ENCODE results near the gene RCOR2. TPM values are rescaled to one million over a fixed set of nuclear protein-coding genes. Genes with fewer than 3 reads are reported as not detected.

RCOR2 gene
- total and polyA plus RNA-seq, 2 of the 13 experiments (the other 11 are each of a cell fraction or from before 2014, with no cell fraction given), result 8.3 to 8.5 TPM

DNA sequence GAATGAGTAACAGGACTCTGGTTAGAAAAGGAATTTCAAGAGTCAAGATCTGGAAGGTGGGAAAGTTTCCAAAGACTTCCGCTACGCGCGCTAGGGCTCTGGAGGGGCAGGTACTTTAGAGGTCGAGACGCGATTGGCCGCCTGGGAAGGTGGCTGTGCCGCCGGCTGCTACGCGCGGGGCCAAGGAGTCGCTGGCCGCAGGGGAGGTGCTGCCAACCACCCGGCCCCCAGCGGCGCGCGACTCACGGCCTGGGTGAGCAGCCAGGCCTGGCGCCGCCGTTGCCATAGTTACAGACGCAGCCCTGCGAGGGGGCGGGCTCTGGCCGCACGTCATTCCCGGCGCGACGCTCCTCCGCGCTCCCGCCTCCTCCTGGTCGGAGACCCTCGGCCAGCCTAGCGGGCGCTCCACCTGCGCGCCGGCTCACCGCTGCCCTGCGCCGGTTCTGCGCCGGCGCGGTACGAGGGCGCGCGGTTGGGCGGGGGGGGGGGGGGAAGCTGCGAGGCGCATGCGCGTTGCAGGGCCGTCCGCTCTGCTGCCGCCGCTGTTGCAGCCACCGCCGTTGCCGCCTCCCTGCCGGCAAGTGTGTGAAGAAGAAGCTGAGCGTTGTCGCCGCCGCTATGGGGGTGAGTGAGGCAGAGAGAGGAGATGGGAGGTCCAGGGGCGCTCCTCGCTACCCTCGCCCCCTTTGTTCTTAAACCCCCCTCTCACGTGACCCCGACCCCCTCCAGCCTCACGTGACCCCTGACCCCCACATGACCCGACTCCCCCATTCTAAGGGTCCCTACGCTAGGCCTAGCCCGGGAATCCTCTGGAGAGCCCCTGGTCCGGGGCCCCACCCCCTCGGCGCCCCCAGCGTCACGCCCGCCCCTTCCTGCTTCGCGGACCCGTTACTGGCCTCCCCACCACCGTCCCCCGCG is 21.8 kb upstream of the RCOR2 start, which contains the start of gene NAA40 (continued):
- TF ChIP-seq ZBTB8A (CRISPR knock-in tag; IDR thresholded peaks at IDR 0.05; ENCODE audit: borderline replicate concordance, low read depth) (no peak), AGO2 (optimal IDR thresholded peaks at IDR 0.05; ENCODE audit: low read depth, low read length) (no peak), ZNF460 (CRISPR knock-in tag; IDR thresholded peaks at IDR 0.05; ENCODE audit: borderline replicate concordance) (no peak), HOXA3 (CRISPR knock-in tag; IDR thresholded peaks at IDR 0.05) (peak; percentile 93), SP5 (CRISPR knock-in tag; IDR thresholded peaks at IDR 0.05; ENCODE audit: borderline replicate concordance, low read depth) (peak; percentile 67), FOXK1 (CRISPR knock-in tag; IDR thresholded peaks at IDR 0.05; ENCODE audit: borderline replicate concordance, low read depth) (peak; percentile 63; the same call in 1 of the 2 replicates), ZNF276 (CRISPR knock-in tag; IDR thresholded peaks at IDR 0.05; ENCODE audit: low read depth) (no peak), THRA (CRISPR knock-in tag; IDR thresholded peaks at IDR 0.05; ENCODE audit: borderline replicate concordance) (peak; percentile 50; the same call in 1 of the 2 replicates), ZNF451 (CRISPR knock-in tag; IDR thresholded peaks at IDR 0.05) (peak; percentile 21; the same call in 1 of the 2 replicates), SMAD9 (CRISPR knock-in tag; IDR thresholded peaks at IDR 0.05) (no peak), ZNF362 (CRISPR knock-in tag; IDR thresholded peaks at IDR 0.05; ENCODE audit: borderline replicate concordance) (no peak), RXRB (CRISPR knock-in tag; IDR thresholded peaks at IDR 0.05; ENCODE audit: borderline replicate concordance) (peak; percentile 40; the same call in 1 of the 2 replicates), HIVEP1 (CRISPR knock-in tag; IDR thresholded peaks at IDR 0.05) (no peak), DRAP1 (CRISPR knock-in tag; IDR thresholded peaks at IDR 0.05) (peak; percentile 52; the same call in 1 of the 2 replicates), POLR2AphosphoS2 (IDR thresholded peaks at IDR 0.05; ENCODE audit: low read depth, low read length) (no peak), ZNF296 (CRISPR knock-in tag; conservative IDR thresholded peaks at IDR 0.05) (no peak)
- TF ChIP-seq, protein P1, sequence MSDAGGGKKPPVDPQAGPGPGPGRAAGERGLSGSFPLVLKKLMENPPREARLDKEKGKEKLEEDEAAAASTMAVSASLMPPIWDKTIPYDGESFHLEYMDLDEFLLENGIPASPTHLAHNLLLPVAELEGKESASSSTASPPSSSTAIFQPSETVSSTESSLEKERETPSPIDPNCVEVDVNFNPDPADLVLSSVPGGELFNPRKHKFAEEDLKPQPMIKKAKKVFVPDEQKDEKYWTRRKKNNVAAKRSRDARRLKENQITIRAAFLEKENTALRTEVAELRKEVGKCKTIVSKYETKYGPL (CRISPR knock-in tag; IDR thresholded peaks at IDR 0.05), result no peak
- TF ChIP-seq, protein P2, sequence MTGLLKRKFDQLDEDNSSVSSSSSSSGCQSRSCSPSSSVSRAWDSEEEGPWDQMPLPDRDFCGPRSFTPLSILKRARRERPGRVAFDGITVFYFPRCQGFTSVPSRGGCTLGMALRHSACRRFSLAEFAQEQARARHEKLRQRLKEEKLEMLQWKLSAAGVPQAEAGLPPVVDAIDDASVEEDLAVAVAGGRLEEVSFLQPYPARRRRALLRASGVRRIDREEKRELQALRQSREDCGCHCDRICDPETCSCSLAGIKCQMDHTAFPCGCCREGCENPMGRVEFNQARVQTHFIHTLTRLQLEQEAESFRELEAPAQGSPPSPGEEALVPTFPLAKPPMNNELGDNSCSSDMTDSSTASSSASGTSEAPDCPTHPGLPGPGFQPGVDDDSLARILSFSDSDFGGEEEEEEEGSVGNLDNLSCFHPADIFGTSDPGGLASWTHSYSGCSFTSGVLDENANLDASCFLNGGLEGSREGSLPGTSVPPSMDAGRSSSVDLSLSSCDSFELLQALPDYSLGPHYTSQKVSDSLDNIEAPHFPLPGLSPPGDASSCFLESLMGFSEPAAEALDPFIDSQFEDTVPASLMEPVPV (CRISPR knock-in tag; IDR thresholded peaks at IDR 0.05), result 0 out of 2 replicates have a peak, but pooled peaks have one; percentile 59

Measured in HepG2 (cell line).